Occipital lobe (tissue), 2 donors: ENCODE data around the gene ERAL1. TPM values are rescaled to one million over a fixed set of nuclear protein-coding genes. Genes with fewer than 3 reads are reported as not detected.
"Not testable (repeated sequence)": the region's sequence is repeated elsewhere in the genome, so short reads cannot be mapped to it uniquely, and the experiment has no call there.

Experiments
- DNase-seq: peaks from one replicate; lab custom pipeline; 2025; lab: John Stamatoyannopoulos, UW
- total RNA-seq: library from RNA; depleted of rRNA; stranded (reverse); fragments of >200 nt; gene quantifications from one replicate; pipeline ENCODE4 v1.2.3, GENCODE V29; 2014

ERAL1 gene
- total RNA-seq, 1 donor from 2014 or later, result 21.8 TPM

DNA sequence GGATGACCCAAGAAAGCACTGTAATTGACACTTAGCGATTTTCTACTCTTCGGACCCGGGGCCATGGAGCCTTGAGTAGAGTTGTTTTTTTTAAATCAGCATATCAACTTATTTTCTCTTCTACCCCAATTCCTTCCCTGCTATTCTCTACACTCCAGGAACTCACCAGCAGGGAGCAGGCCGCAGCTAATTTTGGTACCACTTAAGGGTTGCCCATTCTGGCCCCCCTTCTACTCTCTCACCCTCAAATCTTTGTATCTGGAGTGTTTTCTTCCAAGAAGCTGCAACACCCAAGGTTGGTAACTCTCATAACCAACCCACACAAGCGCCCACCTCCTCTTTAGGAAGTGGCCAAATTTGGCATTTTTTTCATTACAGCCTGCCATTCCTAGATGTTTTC is 5.5 kb upstream of the ERAL1 start:
- no peak for DNase-seq

DNA sequence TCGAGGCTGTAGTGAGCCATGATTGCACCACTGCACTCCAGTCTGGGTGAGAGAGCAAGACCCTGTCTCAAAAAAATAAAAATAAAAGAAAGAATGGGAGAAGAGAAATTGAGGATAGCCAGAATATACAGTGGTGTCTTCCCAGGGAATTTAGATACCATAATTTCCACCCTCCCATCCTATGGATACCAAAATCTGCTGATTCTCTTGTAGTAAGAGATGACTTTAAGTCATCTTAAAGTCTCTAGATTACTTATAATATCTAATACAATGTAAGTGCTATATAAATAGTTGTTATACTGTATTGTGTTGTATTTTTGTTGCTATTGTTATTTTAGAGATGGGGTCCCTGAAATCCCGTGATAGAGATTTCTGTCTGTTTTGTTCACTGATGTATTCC is 1.5 kb upstream of the ERAL1 start:
- DNase-seq, result no peak

GRCh38 chr17:28855336-28855679 is 492 bp downstream of the ERAL1 start:
- DNase-seq, result no peak

DNA sequence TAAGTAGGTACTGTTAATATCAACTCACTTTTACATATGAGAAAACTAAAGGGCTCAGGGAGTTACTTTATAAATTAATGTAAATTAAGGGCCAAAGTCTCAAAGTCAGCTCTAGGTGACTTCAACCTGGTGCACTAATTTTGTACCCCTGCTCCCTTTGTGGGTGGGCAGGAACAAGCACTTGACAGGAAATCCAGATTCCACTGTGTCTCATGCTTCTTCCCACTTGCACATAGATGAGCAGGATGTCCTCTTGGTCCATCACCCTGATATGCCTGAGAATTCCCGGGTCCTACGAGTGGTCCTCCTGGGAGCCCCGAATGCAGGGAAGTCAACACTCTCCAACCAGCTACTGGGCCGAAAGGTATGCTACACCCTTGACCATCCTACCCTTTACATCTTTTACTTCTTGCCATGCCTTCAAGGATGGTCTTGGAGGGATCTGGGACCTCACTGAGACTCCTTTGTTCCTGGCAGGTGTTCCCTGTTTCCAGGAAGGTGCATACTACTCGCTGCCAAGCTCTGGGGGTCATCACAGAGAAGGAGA is 1.3 kb downstream of the ERAL1 start:
- no peak for DNase-seq

GRCh38 chr17:28857905-28858800 is 3.3 kb downstream of the ERAL1 start:
- no peak for DNase-seq

DNA sequence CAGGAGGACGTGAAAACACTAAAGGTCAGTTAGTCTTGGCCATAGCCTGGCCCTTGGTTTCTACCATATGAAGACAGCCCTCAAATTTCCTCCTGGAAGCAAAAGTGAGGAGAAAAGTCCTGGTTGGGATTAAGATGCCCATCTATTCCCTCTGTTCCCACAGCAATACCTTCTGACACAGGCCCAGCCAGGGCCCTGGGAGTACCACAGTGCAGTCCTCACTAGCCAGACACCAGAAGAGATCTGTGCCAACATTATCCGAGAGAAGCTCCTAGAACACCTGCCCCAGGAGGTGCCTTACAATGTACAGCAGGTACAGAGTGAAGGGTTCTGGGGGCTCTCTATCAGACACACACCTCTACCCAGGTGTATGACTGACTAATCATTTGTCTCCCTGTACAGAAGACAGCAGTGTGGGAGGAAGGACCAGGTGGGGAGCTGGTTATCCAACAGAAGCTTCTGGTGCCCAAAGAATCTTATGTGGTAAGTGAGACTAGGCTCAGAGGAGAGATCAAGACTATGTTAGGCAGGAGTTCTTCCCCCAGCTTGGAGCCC is 4.1 kb downstream of the ERAL1 start:
- no peak for DNase-seq

GRCh38 chr17:28860363-28860808 is 5.6 kb downstream of the ERAL1 start:
- DNase-seq, result no peak

DNA sequence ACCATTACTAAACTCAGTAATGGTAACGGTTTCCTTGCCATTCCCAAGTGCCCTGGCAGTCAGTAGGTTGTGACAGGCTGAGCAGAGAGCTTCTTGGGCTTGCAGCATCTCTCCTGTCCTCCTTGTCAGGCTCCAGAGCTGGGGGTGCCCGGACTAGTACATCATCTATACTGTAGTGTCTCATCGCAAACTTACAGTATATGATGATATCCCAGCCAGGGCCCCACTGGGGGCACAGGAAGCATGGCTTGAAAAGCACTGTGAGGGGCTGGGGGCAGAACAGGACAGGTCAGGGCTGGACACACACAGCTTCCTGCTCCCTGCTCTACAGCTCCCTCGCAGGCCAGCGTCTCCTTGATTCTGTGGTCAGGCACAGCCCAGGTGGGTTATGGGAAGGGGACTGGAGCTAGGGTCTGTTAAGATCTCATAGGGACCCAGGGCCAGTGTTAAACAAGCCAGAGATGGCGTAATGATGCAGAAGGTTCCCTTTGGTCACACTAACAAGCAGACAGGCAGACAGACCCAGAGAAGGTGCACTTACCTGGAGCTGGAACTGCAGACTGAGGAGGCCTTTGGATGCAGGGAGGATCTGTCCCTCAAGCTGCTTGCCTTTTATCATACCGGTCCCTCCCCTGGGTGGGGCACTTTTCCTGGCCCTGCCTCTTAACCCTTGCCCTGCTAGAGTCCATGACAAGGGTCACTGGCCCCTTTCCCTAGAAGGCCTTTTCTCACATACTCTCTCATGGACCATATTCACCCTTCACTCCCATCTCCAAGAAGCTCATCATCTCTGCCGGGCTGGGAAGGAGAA is 6.8 kb downstream of the ERAL1 start:
- no peak for DNase-seq

DNA sequence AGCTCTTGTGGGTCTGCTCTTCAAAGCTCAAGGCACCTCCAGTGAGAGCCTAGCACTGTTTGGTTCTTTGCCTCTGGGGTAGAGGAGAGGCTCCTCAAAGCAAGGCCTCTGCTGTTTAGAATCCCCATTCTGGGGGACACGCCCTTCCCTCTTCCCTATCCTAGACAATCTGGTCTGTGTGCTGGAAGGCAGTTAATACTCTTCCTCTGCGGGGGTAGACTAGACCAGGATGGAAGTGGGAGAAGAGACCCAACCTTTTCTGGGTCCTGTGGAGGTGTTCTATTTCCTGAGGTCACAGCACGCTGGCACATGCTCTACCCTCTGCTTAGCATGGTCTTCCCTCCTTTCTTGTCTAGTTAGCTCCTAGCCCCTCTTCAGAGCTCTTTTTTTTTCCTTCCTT is 7.7 kb downstream of the ERAL1 start:
- no peak for DNase-seq

DNA sequence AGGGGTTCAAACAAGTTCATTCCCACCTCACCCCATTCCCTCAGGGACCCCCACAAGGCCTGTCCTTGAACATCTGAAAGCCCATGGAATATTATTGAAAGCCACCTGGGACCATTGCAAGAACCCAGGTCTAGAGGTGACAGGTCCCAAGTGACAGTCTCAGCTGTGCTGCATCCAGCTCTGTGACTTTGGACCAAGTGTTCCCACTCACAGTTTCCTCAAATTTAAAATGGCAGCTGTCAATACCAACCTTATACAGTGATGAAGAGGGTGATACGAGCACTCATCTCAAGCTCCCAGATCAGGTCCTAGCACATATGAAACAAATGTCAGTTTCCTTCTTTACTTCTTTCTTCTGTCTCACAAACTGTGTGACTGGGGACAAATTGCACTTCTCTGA is 9.1 kb downstream of the ERAL1 start:
- DNase-seq, result no peak

GRCh38 chr17:28864991-28865849 is 10.4 kb downstream of the ERAL1 start:
- no peak for DNase-seq

DNA sequence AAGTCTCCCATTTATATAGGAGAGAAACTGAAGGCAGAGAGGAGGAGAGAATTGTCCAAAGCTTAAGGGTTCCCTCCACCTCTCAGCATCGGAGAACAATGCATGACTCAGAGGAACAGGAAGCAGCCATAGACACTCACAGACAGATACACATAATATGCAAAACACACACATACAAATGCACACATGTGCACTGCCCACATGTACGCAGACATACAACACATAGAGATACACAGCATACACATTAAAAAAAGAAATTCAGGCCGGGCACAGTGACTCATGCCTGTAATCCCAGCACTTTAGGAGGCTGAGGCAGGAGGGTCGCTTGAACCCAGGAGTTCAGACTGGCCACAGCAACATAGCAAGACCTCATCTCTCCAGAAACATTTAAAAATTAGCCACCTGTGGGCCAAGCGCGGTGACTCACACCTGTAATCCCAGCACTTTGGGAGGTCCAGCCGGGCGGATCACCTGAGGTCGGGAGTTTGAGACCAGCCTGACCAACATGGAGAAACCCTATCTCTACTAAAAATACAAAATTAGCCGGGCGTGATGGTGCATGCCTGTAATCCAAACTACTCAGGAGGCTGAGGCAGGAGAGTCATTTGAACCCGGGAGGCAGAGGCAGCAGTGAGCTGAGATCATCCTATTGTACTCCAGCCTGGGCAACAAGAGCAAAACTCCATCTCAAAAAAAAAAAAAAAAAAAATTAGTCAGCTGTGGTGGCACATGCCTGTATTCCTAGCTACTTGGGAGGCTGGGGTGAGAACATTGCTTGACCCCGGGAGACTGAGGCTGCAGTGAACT is 11.3 kb downstream of the ERAL1 start:
- no peak for DNase-seq

DNA sequence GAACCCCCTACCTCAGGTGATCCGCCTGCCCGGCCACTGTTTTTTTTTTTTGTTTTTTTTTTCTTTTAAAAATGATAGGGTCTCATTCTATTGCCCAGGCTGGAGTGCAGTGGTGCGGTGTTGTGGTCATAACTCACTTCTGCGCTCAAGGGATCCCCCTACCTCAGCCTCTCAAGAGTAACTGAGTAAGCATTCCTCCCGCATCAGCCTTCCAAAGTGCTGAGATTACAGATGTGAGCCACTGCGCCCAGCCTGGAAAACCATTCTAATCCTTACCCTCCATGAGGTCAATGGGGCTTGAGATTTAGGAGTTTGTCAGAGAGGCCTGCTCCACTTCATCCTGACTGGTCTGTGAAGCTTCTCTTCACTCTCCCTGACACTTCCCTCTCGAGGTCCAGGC is 12.5 kb downstream of the ERAL1 start:
- no peak for DNase-seq

GRCh38 chr17:28871056-28871579 is 16.3 kb downstream of the ERAL1 start:
- DNase-seq, result no peak

- DNase-seq, result no peak
Observed at GRCh38 chr17:28873839-28874238, 19.0 kb downstream of the ERAL1 start.

DNA sequence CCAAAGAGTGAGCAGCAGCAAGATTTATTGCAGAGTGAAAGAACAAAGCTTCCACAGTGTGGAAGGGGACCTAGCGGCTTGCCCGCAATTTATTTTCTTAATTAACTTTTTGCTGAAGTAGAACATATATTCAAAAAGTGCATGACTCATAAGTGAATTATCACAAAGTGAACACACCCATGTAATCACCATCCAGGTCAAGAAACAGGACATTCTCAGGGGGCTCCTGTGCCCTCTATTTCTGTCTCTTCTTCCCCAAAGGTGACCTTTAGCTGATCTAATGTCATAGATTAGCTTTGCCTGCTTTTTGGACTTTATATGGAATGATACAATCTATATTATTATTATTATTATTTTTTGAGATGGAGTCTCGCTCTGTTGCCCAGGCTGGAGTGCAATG is 19.9 kb downstream of the ERAL1 start:
- no peak for DNase-seq

- no peak for DNase-seq
Observed at GRCh38 chr17:28875848-28876550, 21.2 kb downstream of the ERAL1 start.

GRCh38 chr17:28877150-28877711 is 22.4 kb downstream of the ERAL1 start:
- DNase-seq, result not testable (repeated sequence)
